Uterus (tissue), 4 donors: ENCODE measurements around the gene SINHCAF. TPM values are rescaled to one million over a fixed set of nuclear protein-coding genes. Genes with fewer than 3 reads are reported as not detected.
"Not testable (repeated sequence)": the region's sequence is repeated elsewhere in the genome, so short reads cannot be mapped to it uniquely, and the experiment has no call there.

Experiments used
- DNase-seq, 2 donors: peaks; one replicate each; pipeline ENCODE4 v3.0.0-alpha.2; 2019 to 2020
- H3K27ac ChIP-seq, 2 donors: fragments of 200-600 bp; sonication (generic); 1 replicate in 1 of 2; 2 replicates in 1 of 2; pipeline ENCODE4 v1.5.1; 2016 to 2018
- H3K27me3 ChIP-seq, 2 donors: fragments of 200-600 bp; sonication (generic); one replicate each; pipeline ENCODE4 v1.5.1; 2018 to 2019; ENCODE audit warnings: control low read depth in 1 of 2
- H3K36me3 ChIP-seq, 2 donors: fragments of 200-600 bp; sonication (generic); one replicate each; pipeline ENCODE4 v1.5.1; 2019; ENCODE audit warnings: control low read depth in 1 of 2
- H3K4me1 ChIP-seq, 2 donors: fragments of 200-600 bp; sonication (generic); one replicate each; pipeline ENCODE4 v1.5.1; 2018 to 2019; ENCODE audit warnings: control low read depth in 1 of 2
- H3K4me3 ChIP-seq, 2 donors: fragments of 200-600 bp; sonication (generic); 1 replicate in 1 of 2; 2 replicates in 1 of 2; pipeline ENCODE4 v1.5.1; 2018 to 2019; ENCODE audit warnings: mild to moderate bottlenecking in 1 of 2
- H3K9me3 ChIP-seq, 2 donors: fragments of 200-600 bp; sonication (generic); one replicate each; pipeline ENCODE4 v1.5.1; 2019; ENCODE audit warnings: control low read depth in 1 of 2
- CTCF ChIP-seq, 4 experiments: fragments of 200-600 bp in 2 of 4; fragments of 450-650 bp in 2 of 4; sonication (generic) in 2 of 4; IDR thresholded peaks; one replicate each; pipeline ENCODE4 v1.5.1; 2016 to 2019; ENCODE audit warnings: antibody characterized with exemption in 4 of 4, mild to moderate bottlenecking in 2 of 4, moderate library complexity in 1 of 4
- POLR2A ChIP-seq, 2 donors: fragments of 450-650 bp; IDR thresholded peaks; one replicate each; pipeline ENCODE4 v1.6.1; 2016; ENCODE audit warnings: antibody characterized with exemption in 2 of 2, mild to moderate bottlenecking in 1 of 2, moderate library complexity in 1 of 2
- intact Hi-C: fragments of 100-400 bp; cut with DNase I; formaldehyde crosslinking; loops from one replicate; pipeline ENCODE4 v1.15.1; 2023; ENCODE audit warnings: low total_unique reads
- total RNA-seq, 4 donors: library from RNA; depleted of rRNA in 3 of 4; stranded (reverse); fragments of >200 nt in 3 of 4; gene quantifications; one replicate each; pipeline versions ENCODE4 v1.1.0 to v1.2.4, GENCODE V29; 2014 to 2023
- donor health status: DM: yes; HTN: yes; CAD: no.

Gene SINHCAF
- total RNA-seq: 100 to 1,000 TPM in 2 of 4 donors, 10 to 100 TPM in 2; 26.1 to 237 (median 109) TPM

GRCh38 chr12:31325877-31326631, at the start of gene SINHCAF:
Gene SINHCAF, minus strand, starts transcription at chr12:31326150. Its CDS starts 27,946 bp downstream, at chr12:31298204.
- Histone ChIP-seq H3K9me3 (no peaks in the 10 kb centered on the region), H3K4me3 (peak within 1 kb of the TSS; percentile 70 to 91), H3K27ac (peak within 1 kb of the TSS; percentile 97 to 98), H3K36me3 (no peaks in the 10 kb centered on the region), H3K4me1 (no peaks in the 10 kb centered on the region), H3K27me3 (no peaks in the 10 kb centered on the region)
- TF ChIP-seq POLR2A (IDR thresholded peaks at IDR 0.05): peak; percentile 95 to 98
- TF ChIP-seq CTCF (IDR thresholded peaks at IDR 0.05): no peak
- peak; percentile 99 to 100 for DNase-seq
- intact Hi-C loops: no loop called here

GRCh38 chr12:31375422-31375821, 49.5 kb upstream of the SINHCAF start:
- H3K9me3 ChIP-seq, H3K36me3 ChIP-seq, H3K4me3 ChIP-seq, H3K27me3 ChIP-seq, intact Hi-C loops, H3K4me1 ChIP-seq, H3K27ac ChIP-seq, DNase-seq: not testable (repeated sequence)

- no peak overlapping the region for H3K4me3 ChIP-seq
- TF ChIP-seq CTCF (IDR thresholded peaks at IDR 0.05) (no peak), POLR2A (IDR thresholded peaks at IDR 0.05) (no peak)
- intact Hi-C loops: no loop called here
- no peaks in the 10 kb centered on the region for H3K4me1 ChIP-seq
- no peaks in the 10 kb centered on the region for H3K27me3 ChIP-seq
- H3K27ac ChIP-seq: no peak overlapping the region
- no peak for DNase-seq
- H3K36me3 ChIP-seq: no peaks in the 10 kb centered on the region
- no peaks in the 10 kb centered on the region for H3K9me3 ChIP-seq
These were observed 45.3 kb upstream of the SINHCAF start for GRCh38 chr12:31371256-31371620.

- peak overlapping the region; percentile 9 to 21 for H3K4me3 ChIP-seq
- peak overlapping the region in 1 of 2 donors; percentile 67 for H3K27ac ChIP-seq
- H3K36me3 ChIP-seq: no peaks in the 10 kb centered on the region
- no peak for TF ChIP-seq CTCF (IDR thresholded peaks at IDR 0.05)
- no peak for TF ChIP-seq POLR2A (IDR thresholded peaks at IDR 0.05)
- H3K4me1 ChIP-seq: no peaks in the 10 kb centered on the region
- DNase-seq: no peak
- no peaks in the 10 kb centered on the region for H3K9me3 ChIP-seq
- intact Hi-C loops: no loop called here
- no peaks in the 10 kb centered on the region for H3K27me3 ChIP-seq
These were observed 44.7 kb upstream of the SINHCAF start for GRCh38 chr12:31370531-31371255.

GRCh38 chr12:31369712-31370521, 44.0 kb upstream of the SINHCAF start:
- intact Hi-C loops: no loop called here
- Histone ChIP-seq H3K9me3 (no peaks in the 10 kb centered on the region), H3K36me3 (no peaks in the 10 kb centered on the region), H3K4me3 (peak overlapping the region; percentile 9 to 21), H3K27me3 (no peaks in the 10 kb centered on the region), H3K4me1 (no peaks in the 10 kb centered on the region), H3K27ac (peak overlapping the region; percentile 42 to 67)
- TF ChIP-seq POLR2A (IDR thresholded peaks at IDR 0.05) (no peak), CTCF (IDR thresholded peaks at IDR 0.05) (no peak)
- DNase-seq: peak; percentile 43 to 57
